Measurements from ENCODE around the gene PHOX2A. TPM values are rescaled to one million over a fixed set of nuclear protein-coding genes. Genes with fewer than 3 reads are reported as not detected.

The PHOX2A gene
- total RNA-seq, 1 donor from 2014 or later: not detected

GRCh38 chr11:72235351-72236057, 8.5 kb downstream of the PHOX2A start:
- DNase-seq (ENCODE audit: low spot score): peak; percentile 69

DNA sequence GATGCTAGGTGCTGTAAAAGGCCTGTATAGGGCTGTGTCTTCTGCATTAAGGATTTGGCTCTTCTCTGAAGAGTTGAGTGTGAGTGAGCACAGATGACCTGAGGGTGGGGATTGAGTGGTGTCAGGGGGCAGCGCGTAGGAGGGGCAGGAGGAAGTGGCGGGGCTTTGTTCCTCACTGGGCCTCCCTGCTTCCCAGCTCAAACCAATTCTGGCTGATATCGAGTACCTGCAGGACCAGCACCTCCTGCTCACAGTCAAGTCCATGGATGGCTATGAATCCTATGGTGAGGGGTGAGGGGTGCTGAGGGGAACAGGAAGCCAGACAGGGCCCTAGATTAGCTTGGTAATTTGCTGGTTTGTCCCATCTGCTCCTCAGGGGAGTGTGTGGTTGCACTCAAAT, 9.1 kb downstream of the PHOX2A start:
- peak; percentile 49 for DNase-seq (ENCODE audit: low spot score)

DNA sequence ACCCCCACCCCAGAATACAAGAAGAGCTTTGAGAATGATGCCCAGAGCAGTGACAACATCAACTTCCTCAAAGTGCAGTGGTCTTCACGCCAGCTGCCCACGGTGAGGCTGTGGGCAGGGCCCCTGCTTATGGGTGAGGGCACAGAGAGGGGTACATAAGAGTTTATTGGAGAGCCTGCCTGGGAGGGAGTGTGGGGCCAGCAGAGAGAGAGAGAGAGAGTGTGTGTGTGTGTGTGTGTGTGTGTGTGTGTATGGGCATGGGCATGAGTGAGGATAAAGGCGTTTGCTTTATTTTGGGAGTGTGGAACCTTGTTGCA, 9.5 kb downstream of the PHOX2A start:
- peak; percentile 53 for DNase-seq (ENCODE audit: low spot score)

DNA sequence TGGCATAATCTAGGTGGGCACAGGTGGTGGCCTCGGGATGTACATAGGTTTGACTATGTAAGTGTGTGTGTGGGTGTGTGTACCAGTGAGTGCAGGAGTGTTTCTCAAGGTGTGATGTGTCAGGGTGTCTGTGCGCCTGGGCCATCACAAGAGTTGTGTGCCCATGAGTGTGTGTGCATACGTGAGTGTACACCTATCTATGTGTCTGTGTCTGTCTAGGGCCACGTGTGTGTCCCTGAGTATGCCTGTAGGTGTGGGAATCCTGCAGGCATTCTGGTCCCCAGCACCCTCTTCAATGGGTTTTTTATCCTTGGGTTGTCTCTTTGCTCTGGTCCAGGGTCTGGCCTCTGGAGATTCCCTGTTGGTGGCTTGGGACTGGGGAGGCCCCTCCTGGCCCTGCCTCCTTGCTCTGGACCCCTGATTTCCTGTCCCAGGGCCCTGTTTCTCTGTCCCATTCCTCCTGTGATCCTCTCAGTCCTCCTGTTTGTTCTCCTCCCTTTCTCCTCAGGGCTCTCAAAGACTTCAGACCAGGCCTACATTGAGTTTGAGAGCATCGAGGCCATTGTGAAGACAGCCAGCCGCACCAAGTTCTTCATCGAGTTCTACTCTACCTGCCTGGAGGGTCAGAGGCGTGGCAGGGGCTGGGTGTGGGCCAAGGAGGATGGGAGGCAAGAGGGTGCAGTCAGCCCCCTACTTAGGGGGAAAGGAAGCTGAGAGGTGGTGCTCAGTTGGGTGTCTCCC, 10.0 kb downstream of the PHOX2A start:
- DNase-seq (ENCODE audit: low spot score): peak; percentile 55

GRCh38 chr11:72233056-72233772, 10.8 kb downstream of the PHOX2A start:
- peak; percentile 62 for DNase-seq (ENCODE audit: low spot score)

DNA sequence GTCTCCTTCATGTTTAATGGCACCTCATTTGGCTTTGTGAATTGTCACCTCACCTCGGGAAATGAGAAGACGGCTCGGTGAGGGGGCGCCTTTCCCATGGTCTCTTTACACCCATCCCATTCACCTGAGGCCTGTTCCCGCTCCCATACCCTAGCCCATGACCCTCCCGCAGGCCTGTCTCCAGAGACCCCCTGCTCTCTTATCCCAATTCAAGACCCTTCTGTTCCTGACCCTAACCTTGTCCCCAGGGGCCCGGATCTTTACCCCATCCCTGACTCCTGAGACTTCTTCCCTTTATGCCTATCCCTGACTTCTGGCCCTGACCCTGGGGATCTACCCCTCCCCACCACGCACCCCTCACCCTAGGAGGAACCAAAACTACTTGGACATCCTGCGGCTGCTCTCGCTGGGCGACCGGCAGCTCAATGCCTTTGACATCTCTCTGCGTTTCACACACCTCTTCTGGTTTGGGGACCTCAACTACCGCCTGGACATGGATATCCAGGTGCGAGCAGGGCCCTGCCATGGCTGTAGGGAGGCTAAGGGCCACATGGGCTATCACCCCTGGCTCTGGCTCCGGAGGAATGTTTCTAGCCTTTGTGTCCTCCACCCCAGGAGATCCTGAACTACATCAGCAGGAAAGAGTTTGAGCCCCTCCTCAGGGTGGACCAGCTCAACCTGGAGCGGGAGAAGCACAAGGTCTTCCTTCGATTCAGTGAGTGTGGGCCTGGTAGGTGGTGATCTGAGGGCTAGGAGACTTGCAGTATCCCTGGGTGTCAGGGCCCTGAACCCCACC, 11.5 kb downstream of the PHOX2A start:
- DNase-seq (ENCODE audit: low spot score): no peak

DNA sequence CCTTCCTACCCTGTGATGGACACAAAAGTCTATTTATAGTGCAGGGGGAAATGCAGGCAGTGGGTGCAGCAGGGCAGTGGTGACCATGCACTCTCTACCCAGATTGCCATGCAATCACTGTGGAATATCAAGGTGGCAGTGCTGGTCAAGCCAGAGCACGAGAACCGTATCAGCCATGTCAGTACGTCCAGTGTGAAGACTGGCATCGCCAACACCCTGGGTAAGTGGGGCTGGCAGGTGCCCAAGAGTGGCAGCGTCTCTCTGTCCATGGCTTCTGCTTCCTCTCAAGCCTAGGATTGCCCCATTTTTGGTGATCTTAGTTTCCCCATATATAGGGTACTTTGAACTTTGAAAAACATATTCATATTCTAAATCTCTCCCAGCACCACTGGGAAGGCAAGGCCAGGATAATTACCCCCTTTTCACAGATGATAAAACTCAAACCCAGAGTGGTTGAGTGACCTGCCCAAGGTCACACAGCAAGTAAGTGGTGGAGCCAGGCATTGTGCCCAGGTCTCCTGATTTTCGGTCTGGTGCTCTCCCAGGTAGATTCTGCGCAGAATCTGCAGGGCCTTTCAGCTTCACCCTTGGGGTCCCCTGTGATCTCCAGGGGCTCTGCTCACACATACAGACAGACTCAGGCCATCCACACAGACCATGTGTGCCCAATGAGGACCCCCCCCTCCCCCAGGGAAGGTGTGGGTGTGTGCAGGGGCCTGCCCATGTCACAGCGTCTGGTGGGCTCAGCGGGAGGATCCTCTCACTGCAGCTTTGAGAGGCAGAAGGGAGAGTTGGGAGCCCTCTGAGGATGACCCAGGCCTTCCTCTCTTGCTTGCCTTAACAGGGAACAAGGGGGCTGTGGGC, 12.3 kb downstream of the PHOX2A start:
- peak; percentile 77 for DNase-seq (ENCODE audit: low spot score)

GRCh38 chr11:72230764-72231365, 13.1 kb downstream of the PHOX2A start:
- DNase-seq (ENCODE audit: low spot score): peak; percentile 84

DNA sequence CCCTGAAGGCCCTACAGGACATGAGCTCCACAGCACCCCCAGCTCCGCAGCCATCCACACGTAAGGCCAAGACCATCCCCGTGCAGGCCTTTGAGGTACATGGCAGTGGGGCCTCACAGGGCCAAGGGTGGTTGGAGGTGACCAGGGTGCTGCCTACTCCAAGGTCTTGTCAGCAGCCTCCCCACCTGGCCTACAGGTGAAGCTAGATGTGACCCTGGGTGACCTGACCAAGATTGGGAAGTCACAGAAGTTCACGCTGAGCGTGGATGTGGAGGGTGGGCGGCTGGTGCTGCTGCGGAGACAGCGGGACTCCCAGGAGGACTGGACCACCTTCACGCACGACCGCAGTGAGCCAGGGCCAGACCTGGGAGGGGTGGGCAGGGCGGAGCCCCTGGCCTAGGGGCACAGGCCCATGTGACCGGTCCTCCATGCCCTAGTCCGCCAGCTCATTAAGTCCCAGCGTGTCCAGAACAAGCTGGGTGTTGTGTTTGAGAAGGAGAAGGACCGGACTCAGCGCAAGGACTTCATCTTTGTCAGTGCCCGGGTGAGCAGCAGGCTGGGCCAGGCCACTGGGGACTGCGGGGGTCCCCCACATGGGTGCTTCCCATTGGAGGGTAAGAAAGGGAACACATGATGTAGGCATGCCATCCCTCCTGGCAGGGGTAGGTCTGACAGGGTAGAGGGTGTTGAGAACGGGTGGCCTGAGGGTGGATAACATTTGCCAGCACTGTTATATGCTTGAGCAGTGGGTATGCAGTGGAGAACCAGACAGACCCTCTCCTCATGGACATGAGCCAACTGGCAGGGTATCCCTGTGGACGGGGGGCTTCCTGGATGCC, 13.8 kb downstream of the PHOX2A start:
- peak; percentile 85 for DNase-seq (ENCODE audit: low spot score)

DNA sequence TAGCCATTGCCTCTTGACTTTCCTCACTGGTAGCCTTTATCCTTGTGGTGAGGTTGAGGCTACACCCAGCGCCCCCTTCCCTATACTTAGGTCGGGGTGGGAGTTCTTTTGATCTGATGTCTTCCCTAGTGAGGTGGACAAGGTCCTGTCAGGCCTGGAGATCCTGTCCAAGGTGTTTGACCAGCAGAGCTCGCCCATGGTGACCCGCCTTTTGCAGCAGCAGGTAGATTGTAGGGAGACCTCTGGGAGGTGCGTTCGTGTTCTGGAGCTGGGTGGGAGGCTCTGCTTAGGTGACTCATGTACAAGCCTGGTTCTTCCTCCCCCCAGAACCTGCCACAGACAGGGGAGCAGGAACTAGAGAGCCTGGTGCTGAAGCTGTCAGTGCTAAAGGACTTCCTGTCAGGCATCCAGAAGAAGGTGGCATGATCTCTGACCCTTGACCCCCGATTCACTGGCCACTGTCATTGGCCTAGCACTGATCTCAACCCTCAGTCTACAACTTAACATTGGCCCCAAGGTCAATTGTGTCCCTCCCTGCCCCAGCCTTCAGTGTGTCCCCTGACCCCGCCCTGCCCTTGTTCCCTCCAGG, 14.5 kb downstream of the PHOX2A start:
- DNase-seq (ENCODE audit: low spot score): peak; percentile 74

DNA sequence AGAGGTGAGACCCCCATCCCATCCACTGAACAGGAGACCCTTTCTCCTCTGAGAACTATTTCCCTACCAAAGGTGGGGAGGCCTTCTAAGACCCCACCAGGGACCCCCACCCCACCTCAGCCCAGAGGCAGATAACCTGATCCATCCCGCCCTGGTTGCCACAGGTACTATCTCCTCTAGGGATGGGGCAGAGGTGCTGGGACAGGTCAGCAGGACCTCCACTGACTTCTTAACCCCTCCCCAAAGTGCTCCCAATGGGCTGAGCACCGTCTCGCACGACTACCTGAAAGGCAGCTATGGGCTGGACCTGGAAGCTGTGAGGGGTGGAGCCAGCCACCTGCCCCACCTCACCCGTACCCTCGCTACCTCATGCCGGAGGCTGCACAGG, 15.1 kb downstream of the PHOX2A start:
- peak; percentile 82 for DNase-seq (ENCODE audit: low spot score)

- DNase-seq (ENCODE audit: low spot score): peak; percentile 88
Measured at GRCh38 chr11:72228229-72228843, 15.6 kb downstream of the PHOX2A start.

DNA sequence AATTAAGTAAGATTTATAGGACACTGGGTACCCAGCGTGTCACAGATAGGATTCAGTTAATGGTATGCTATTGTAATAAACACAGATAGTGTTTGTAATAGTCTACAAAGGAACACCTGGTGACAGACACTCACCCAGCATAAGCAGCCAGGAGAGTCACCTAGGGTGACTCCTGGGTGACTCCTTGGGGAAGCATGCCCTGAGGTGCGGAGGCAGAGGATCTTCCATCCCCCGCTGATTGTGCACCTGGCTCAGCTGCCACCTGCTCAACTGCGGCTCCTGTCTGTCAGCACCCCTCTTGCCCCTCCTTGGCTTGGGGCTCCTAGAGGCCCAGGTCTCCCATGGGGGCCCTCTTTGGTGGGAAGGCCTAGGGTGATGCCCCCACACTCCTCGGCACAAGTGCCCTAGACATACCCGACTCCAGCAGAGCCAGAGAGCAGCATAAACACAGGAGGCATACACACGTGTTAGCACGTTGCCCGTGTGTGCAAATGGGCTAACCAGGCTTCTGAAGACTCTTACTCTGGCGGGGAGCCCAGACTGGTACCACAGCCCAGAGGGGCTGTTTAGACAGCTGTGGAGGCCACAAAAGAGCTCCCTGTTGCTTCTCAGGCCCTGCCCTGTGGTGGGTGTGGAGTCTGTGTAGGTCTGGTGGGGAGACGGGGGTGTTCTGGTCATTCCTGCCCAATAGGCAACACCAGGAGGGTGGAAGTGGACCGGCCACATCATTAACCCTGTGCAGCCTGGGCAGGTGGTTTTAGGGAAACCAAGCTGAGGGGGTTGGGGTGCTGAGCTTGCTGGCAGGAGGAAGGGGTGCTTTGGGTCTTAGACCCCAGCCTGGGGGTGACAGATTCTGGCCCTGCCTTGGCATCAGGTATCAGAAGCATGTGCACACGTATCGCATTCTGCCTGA, 16.4 kb downstream of the PHOX2A start:
- DNase-seq (ENCODE audit: low spot score): peak; percentile 87

- peak; percentile 49 for DNase-seq (ENCODE audit: low spot score)
Measured at GRCh38 chr11:72226701-72227100, 17.3 kb downstream of the PHOX2A start.

DNA sequence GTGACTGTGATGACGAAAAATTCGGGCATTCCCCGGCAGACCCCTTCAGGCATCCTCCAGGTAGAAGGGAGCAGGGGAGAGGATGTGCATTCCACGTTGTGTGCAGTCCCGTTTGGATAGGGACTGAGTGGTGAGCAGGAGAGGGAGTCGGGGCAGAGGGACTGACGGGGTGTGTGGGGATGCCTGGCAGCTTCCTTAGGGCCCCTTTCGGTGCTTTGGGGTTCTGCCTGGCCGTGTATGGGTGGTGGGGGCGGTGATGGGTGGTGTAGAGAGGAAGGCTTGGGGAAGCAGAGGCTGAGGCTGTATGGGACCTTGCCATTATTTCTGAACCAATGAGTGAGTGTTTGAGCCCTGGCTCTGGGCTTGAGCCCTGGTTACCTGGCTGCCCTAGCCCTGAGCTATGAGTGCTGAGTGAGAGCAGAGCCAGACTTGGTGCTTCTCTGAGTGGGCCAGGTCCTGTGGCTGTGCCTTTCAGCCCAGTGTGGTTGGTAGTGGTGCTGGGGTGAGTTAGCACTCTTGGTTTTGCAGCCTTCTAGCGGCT, 18.5 kb downstream of the PHOX2A start:
- DNase-seq (ENCODE audit: low spot score): peak; percentile 77

DNA sequence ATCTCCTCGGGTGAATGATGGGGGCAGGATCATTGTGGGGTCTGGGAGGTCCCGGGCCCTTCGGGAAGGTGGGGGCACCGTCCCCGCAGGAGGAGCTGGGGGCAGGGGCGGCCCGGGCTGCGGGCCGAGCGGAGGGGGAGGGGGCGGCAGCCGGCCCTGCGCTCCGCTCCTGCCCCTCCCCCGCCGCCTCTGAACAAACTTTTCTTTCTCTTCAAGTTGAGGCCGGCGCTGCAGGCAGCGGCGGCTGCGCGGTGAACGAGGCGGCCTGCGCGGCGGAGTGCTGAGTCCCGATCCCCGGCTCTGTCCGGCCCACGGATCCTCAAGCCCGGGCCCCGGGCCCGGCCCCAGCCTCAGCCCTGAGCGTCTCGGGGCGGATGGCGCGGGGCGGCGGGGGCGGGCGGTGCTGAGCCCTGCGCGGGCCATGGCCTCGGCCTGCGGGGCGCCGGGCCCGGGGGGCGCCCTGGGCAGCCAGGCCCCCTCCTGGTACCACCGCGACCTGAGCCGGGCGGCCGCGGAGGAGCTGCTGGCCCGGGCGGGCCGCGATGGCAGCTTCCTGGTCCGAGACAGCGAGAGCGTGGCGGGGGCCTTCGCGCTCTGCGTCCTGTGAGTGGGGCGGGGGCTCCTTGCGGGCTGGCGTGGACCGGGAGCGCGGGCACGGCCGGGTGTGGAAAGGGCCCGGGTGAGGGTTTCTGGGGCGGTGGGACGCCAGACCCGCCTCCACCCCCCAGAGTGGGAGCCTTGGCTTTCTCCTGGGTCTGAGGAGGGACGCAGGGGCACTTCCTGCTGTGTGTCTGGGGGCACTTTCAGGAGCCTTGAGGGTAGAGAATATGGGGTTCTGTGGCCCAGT, 19.2 kb downstream of the PHOX2A start, which contains the start of gene INPPL1:
Gene INPPL1 (plus strand): TSS at position 204 of the 847 bp plus-strand sequence. CDS start 218 bp downstream, at position 422.
- DNase-seq (ENCODE audit: low spot score): peak; percentile 91

All from mesenteric fat pad (tissue), 1 donor.